GM12878 (cell line): ENCODE results near the gene SMARCD3. TPM values are rescaled to one million over a fixed set of nuclear protein-coding genes. Genes with fewer than 3 reads are reported as not detected.

ENCODE experiments used
- ATAC-seq: fragments of 200-7000 bp; cut with Tn5 transposase; 3 replicates; pipeline ENCODE4 v1.9.1; 2020; ENCODE audit warnings: mild to moderate bottlenecking, moderate library complexity
- BruUV-seq: library from RNA; stranded (reverse); fragments of 400-500 nt; replicated peaks from 2 replicates; lab custom pipeline; 2021; lab: Mats Ljungman, UMichigan
- CTCF ChIA-PET: fragments of 300-600 bp; sonication (Branson Sonifier 250); formaldehyde crosslinking; extraction: SDS; loops from one replicate; lab custom pipeline; 2021; ENCODE audit warnings: inconsistent platforms; lab: Yijun Ruan, JAX
- POLR2A ChIA-PET: fragments of 350-600 bp; formaldehyde crosslinking; extraction: SDS; loops from one replicate; lab custom pipeline; 2021; ENCODE audit warnings: inconsistent platforms; lab: Charles Lee
- RAD21 ChIA-PET: fragments of 300-600 bp; sonication (Branson Sonifier 250); formaldehyde crosslinking; loops from one replicate; lab custom pipeline; 2023; ENCODE audit warnings: antibody characterized with exemption; ENCODE audit not compliant: unreplicated experiment; lab: Charles Lee
- SMC1A ChIA-PET: fragments of 300-600 bp; sonication (Branson Sonifier 250); formaldehyde crosslinking; loops from one replicate; lab custom pipeline; 2023; ENCODE audit not compliant: unreplicated experiment, uncharacterized antibody; lab: Charles Lee
- DNase-seq: peaks from one replicate; pipeline ENCODE4 v3.0.0-alpha.2; 2011; ENCODE audit warnings: low read depth, low spot score
- FAIRE-seq: peaks from 3 replicates; lab custom pipeline; 2011; peaks lifted over from hg19 to GRCh38; lab: Jason Lieb, UNC
- H2AFZ ChIP-seq: 2 replicates; pipeline ENCODE4 v1.6.0; 2011; ENCODE audit warnings: low read depth, low read length, control low read depth; ENCODE audit not compliant: control insufficient read depth
- H3K27ac ChIP-seq: 2 replicates; pipeline ENCODE4 v1.5.1; 2011; ENCODE audit warnings: control low read depth; ENCODE audit not compliant: control insufficient read depth, insufficient read depth
- H3K27me3 ChIP-seq, 2 experiments: replicated peaks in 1 of 2; 2 replicates each; pipeline versions ENCODE4 v1.6.0 to v1.6.1; 2011; ENCODE audit warnings: low read length in 1 of 2; ENCODE audit not compliant: control insufficient read depth in 2 of 2, insufficient read depth in 2 of 2
- H3K36me3 ChIP-seq, 2 experiments: 2 replicates each; pipeline ENCODE4 v1.5.1; 2011; ENCODE audit warnings: low read length in 1 of 2; ENCODE audit not compliant: control insufficient read depth in 2 of 2, insufficient read depth in 2 of 2
- H3K4me1 ChIP-seq: 2 replicates; pipeline ENCODE4 v1.6.1; 2011; ENCODE audit warnings: mild to moderate bottlenecking, low read length, moderate library complexity, mixed read lengths; ENCODE audit not compliant: control insufficient read depth, insufficient read depth
- H3K4me2 ChIP-seq: 2 replicates; pipeline ENCODE4 v1.6.0; 2011; ENCODE audit warnings: control low read depth; ENCODE audit not compliant: control insufficient read depth, insufficient read depth
- H3K4me3 ChIP-seq: fragments of 200-600 bp; sonication (generic); 2 replicates; pipeline ENCODE4 v1.5.1; 2016
- H3K79me2 ChIP-seq: 2 replicates; pipeline ENCODE4 v1.6.0; 2011; ENCODE audit warnings: low read length; ENCODE audit not compliant: control insufficient read depth, insufficient read depth
- H3K9ac ChIP-seq: 2 replicates; pipeline ENCODE4 v1.8.0; 2011; ENCODE audit warnings: low read length, control low read depth, mixed read lengths; ENCODE audit not compliant: control insufficient read depth, insufficient read depth
- H3K9me3 ChIP-seq: replicated peaks from 3 replicates; pipeline ENCODE4 v1.5.1; 2011; ENCODE audit warnings: mild to moderate bottlenecking, low read length; ENCODE audit not compliant: control insufficient read depth, insufficient read depth
- H4K20me1 ChIP-seq: 2 replicates; pipeline ENCODE4 v1.6.0; 2011; ENCODE audit not compliant: control insufficient read depth, insufficient read depth
- ASH2L ChIP-seq: fragments of 300-600, 200-600 bp; sonication (generic); IDR thresholded peaks from 2 replicates; pipeline ENCODE4 v1.6.1; 2017; ENCODE audit warnings: low read depth, mild to moderate bottlenecking, borderline replicate concordance
- CHD2 ChIP-seq: IDR thresholded peaks from 2 replicates; pipeline ENCODE4 v1.6.1; 2011; ENCODE audit warnings: low read depth, low read length, improper control_type of control experiment, borderline replicate concordance
- CREB1 ChIP-seq: IDR thresholded peaks from 2 replicates; pipeline ENCODE4 v1.6.1; 2012; ENCODE audit warnings: low read depth, mild to moderate bottlenecking, inconsistent platforms
- DPF2 ChIP-seq: fragments of 450-650 bp; IDR thresholded peaks from 2 replicates; pipeline ENCODE4 v1.6.1; 2017; ENCODE audit warnings: mild to moderate bottlenecking
- EGR1 ChIP-seq, 2 experiments: IDR thresholded peaks; 1 replicate in 1 of 2; 2 replicates in 1 of 2; pipeline ENCODE4 v1.6.1; 2011 to 2012; ENCODE audit warnings: low read depth in 2 of 2, low read length in 2 of 2, borderline replicate concordance in 1 of 2, mild to moderate bottlenecking in 1 of 2, moderate library complexity in 1 of 2
- NRF1 ChIP-seq: conservative IDR thresholded peaks from 2 replicates; pipeline ENCODE4 v1.6.1; 2011; ENCODE audit warnings: mild to moderate bottlenecking, low read depth, low read length, improper control_type of control experiment
- PAX5 ChIP-seq: IDR thresholded peaks from 2 replicates; pipeline ENCODE4 v1.6.1; 2011; ENCODE audit warnings: low read depth, low read length, borderline replicate concordance
- POLR2AphosphoS5 ChIP-seq: IDR thresholded peaks from 2 replicates; pipeline ENCODE4 v1.6.1; 2011; ENCODE audit warnings: mild to moderate bottlenecking, low read length, inconsistent platforms
- RB1 ChIP-seq: fragments of 450-650 bp; formaldehyde crosslinking; IDR thresholded peaks from 2 replicates; pipeline ENCODE4 v1.6.1; 2017; ENCODE audit warnings: mild to moderate bottlenecking, borderline replicate concordance
- RCOR1 ChIP-seq: conservative IDR thresholded peaks from 2 replicates; pipeline ENCODE4 v1.6.1; 2012; ENCODE audit warnings: low read depth, low read length, improper control_type of control experiment
- RELA ChIP-seq: fragments of 450-650 bp; IDR thresholded peaks from 2 replicates; pipeline ENCODE4 v1.8.0; 2014; ENCODE audit warnings: borderline replicate concordance; ENCODE audit not compliant: partially characterized antibody
- RUNX3 ChIP-seq: IDR thresholded peaks from 2 replicates; pipeline ENCODE4 v1.6.1; 2012; ENCODE audit warnings: low read length, inconsistent platforms
- SIX5 ChIP-seq: IDR thresholded peaks from 2 replicates; pipeline ENCODE4 v1.6.1; 2011; ENCODE audit warnings: mild to moderate bottlenecking, low read depth, low read length, moderate library complexity; ENCODE audit not compliant: severe bottlenecking
- SMARCA5 ChIP-seq: fragments of 450-650 bp; IDR thresholded peaks from 2 replicates; pipeline ENCODE4 v1.6.1; 2017; ENCODE audit warnings: mild to moderate bottlenecking
- SRF ChIP-seq, 2 experiments: IDR thresholded peaks; 2 replicates each; pipeline ENCODE4 v1.6.1; 2011; ENCODE audit warnings: low read depth in 2 of 2, low read length in 2 of 2, mild to moderate bottlenecking in 1 of 2, moderate library complexity in 1 of 2
- WGBS: methylation state at CpG from one replicate; pipeline ENCODE4 v1.1.6; 2016; ENCODE audit warnings: low lambda C conversion rate; ENCODE audit not compliant: insufficient replicate concordance, insufficient coverage; ENCODE audit errors: missing lambda C conversion rate; 5-methylcytosine and 5-hydroxymethylcytosine counted together
- in situ Hi-C: fragments of 300-500 bp; cut with MboI; formaldehyde crosslinking; loops from 9 replicates; pipeline ENCODE4 v1.14.3; 2018; ENCODE audit warnings: mixed read lengths
- intact Hi-C: fragments of 100-400 bp; cut with micrococcal nuclease; formaldehyde crosslinking; loops from one replicate; pipeline ENCODE4 v1.14.2; 2022; ENCODE audit not compliant: unreplicated experiment
- polyA plus RNA-seq, 11 experiments: library from polyadenylated mRNA; depleted of rRNA in 4 of 11; unstranded in 6 of 11; stranded (reverse) in 5 of 11; fragments of >200 nt; fragmentation: Nextera tagmentation in 4 of 11; fragmentation: Illumina TruSeq in 1 of 11; extraction: Ambion mirVana in 4 of 11; extraction: Trizol in 1 of 11; gene quantifications; 1 replicate in 1 of 11; 2 replicates in 10 of 11; pipeline versions ENCODE4 v1.2.1 to v1.2.3, GENCODE V29; 2011 to 2016; ENCODE audit warnings: inconsistent platforms in 2 of 11, missing spikeins in 2 of 11, low read depth in 1 of 11
- total RNA-seq, 4 experiments: library from RNA; depleted of rRNA in 3 of 4; stranded (reverse); fragments of >200 nt in 3 of 4; fragmentation: Illumina TruSeq in 1 of 4; extraction: Trizol in 1 of 4; gene quantifications; 2 replicates each; pipeline versions ENCODE4 v1.2.1 to v1.2.3, GENCODE V29; 2013 to 2021

The SMARCD3 gene
- total and polyA plus RNA-seq, 10 of the 15 experiments (the other 5 are each of a cell fraction or from before 2014, with no cell fraction given) = 0.11 to 1.4 (median 0.16) TPM

DNA sequence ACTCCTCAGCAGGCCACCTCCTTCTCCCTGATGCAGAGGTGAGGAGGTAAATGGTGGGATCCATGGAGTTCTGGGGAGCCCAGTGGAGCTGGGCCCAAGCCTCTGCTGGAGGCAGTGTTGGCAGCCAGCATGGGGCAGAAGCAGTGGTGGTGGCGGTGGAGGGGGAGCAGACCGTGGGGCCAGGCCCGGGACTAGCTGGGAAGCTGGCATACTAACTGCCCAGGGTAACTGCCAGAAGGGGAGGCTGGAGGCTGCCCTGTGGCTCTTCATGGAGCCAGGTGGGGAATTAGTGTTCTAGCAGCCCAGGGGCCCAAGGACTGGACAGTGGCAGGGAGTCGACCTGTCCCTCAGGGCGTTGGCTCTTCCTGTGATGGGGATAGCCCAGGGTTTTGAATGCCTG lies 16.1 kb upstream of the SMARCD3 start (continued):
- no peak for TF ChIP-seq RELA

DNA sequence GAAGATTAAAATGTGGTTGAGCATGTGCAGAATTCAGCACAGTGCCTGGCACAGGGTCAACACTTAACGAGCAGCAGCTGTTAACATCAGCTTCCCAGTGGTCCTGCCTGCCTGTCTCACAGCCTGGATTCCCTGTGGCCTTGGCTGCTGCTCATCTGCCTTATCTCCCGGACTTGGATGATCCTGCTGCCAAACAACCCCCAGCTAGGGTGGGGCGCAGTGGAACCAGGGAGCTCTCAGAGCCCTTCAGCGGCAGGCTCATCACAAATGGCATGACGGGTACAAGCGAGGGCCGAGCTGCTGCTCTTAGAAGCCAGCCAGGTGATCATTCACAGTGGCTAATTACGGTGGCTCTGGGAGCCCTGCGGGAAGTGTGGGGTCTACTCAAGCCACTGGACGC lies 13.0 kb upstream of the SMARCD3 start:
- in situ Hi-C loops = no loop called here

DNA sequence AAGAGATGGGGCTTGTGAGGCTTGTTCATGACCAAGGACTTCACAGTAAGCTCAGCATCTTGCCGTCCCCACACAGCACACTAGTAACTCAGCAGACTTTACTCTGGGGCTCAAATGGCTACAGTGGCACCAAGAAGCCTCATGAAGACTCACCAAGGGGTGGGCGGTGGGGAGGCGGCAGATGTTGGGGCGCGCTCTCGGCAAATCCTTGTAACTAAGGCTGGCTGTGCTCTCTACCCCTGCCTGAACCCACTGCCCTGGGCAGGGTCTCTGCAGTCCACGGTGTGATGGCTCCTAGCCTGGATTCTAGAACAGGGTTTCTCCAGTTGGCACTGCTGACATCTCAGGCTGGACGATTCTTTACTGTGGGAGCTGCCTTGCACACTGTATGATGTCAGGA lies 12.4 kb upstream of the SMARCD3 start:
- DNase-seq (no peak), ATAC-seq (no peak), FAIRE-seq (no peak)
- SMC1A ChIA-PET = no interaction called here
- no peaks in the 10 kb centered on the region for H3K9me3 ChIP-seq
- POLR2A ChIA-PET = interaction anchor here (0.6 kb wide), 1 partner anchor 41 kb away, joined by 3 read pairs; no protein-coding TSS in a partner anchor
- no TSS peak for BruUV-seq
- intact Hi-C loops (no loop called here), in situ Hi-C loops (no loop called here)
- TF ChIP-seq ASH2L = no peak
- TF ChIP-seq CREB1 = no peak
- no peak for TF ChIP-seq RB1
- TF ChIP-seq POLR2AphosphoS5 = no peak
- no peak for TF ChIP-seq SIX5
- TF ChIP-seq RUNX3 = no peak
- TF ChIP-seq NRF1 = no peak
- no peak for TF ChIP-seq PAX5
- TF ChIP-seq DPF2 = no peak
- TF ChIP-seq EGR1 (IDR thresholded peaks at IDR 0.05; ENCODE audit: borderline replicate concordance in 1 of 2, low read depth in 2 of 2, low read length in 2 of 2) = no peak
- no peak for TF ChIP-seq SRF (IDR thresholded peaks at IDR 0.05; ENCODE audit: low read depth in 2 of 2, low read length in 2 of 2)
- no peak overlapping the region for H3K27ac ChIP-seq
- H4K20me1 ChIP-seq = no peaks in the 10 kb centered on the region
- CTCF ChIA-PET = interaction anchor here (1.8 kb wide), 1 partner anchor 17 kb away, joined by 6 read pairs; no protein-coding TSS in a partner anchor
- WGBS = 63% methylated on average over 8 of the region's 8 CpGs
- no peaks in the 10 kb centered on the region for H3K4me1 ChIP-seq
- H3K9ac ChIP-seq = no peak overlapping the region
- RAD21 ChIA-PET = no interaction called here
- H3K36me3 ChIP-seq = no peaks in the 10 kb centered on the region
- H3K4me2 ChIP-seq = no peak overlapping the region
- H3K27me3 ChIP-seq = peaks cover 0 to 8% of the 10 kb centered on the region in 2 experiments; a peak in 3 of 4 replicates
- H3K79me2 ChIP-seq = no peaks in the 10 kb centered on the region
- H3K4me3 ChIP-seq = no peak overlapping the region
- no peak overlapping the region for H2AFZ ChIP-seq

More for the DNA sequence above, 13.0 kb upstream of the SMARCD3 start:
- no peak for TF ChIP-seq SMARCA5
- TF ChIP-seq RELA = no peak
- no peak for TF ChIP-seq CHD2
- TF ChIP-seq RCOR1 = no peak
- no peak for FAIRE-seq
- H3K4me1 ChIP-seq = no peaks in the 10 kb centered on the region
- H3K9ac ChIP-seq = no peak overlapping the region
- POLR2A ChIA-PET = no interaction called here
- DNase-seq = no peak
- 36% methylated on average over 10 of the region's 10 CpGs for WGBS
- SMC1A ChIA-PET = no interaction called here
- no peaks in the 10 kb centered on the region for H3K36me3 ChIP-seq
- RAD21 ChIA-PET = no interaction called here
- H3K79me2 ChIP-seq = no peaks in the 10 kb centered on the region
- H3K9me3 ChIP-seq = no peaks in the 10 kb centered on the region
- no peak overlapping the region for H3K4me2 ChIP-seq
- no peak overlapping the region for H3K27ac ChIP-seq
- intact Hi-C loops = no loop called here
- no TSS peak for BruUV-seq
- H2AFZ ChIP-seq = no peak overlapping the region
- no peak overlapping the region for H3K4me3 ChIP-seq
- H3K27me3 ChIP-seq = peaks cover 0 to 7% of the 10 kb centered on the region in 2 experiments; a peak in 3 of 4 replicates
- CTCF ChIA-PET = interaction anchor here (0.7 to 1.8 kb wide), 2 partner anchors 17 to 91 kb away, joined by 3 to 6 read pairs; no protein-coding TSS in a partner anchor
- no peak for ATAC-seq
- no peaks in the 10 kb centered on the region for H4K20me1 ChIP-seq
